ENCODE results near the gene UBE2M.

DNA sequence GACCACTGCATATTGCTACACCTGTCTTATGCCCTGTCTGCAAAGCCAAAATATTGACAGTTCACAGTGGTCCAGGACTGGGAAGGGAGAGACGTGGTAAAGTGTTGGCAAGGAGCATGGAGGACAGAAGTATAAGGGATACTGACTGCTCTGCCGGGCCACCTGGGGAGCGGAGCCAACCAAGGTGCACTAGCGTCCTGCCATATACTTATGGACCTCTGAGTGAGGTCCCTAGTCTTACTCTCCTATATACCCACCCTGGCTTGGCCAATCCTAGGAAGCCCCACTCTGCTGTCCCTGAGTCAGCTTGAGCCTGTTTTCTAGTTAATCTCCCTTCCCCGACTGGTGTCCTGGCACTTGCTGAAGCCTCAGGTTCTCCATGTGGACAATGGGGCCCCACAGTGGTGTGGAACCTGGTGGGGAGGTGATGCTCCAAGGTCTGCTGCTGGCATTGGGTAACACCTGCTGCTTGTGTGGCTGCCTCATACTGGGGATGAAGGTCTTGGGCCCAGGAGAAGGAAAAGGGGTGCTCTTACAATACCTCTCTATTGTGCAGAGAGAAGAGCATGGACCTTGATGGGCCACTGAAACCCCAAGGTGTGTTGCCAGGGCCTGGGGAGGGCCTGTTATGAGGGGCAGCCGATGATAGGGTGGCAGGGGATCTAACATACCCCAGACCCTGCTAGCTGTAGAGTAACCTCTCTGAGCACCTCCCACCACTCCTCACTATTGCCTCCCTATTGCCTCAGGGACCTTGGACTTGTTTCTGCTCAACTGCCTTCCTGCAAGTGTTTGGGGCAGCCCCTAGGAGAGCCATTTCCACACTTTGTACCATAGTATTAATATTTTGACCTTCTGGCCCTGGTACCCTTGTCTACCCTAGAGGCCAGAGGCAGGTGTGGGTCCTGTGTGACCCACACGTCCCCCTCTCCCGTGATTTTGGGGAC, 21.3 kb downstream of the UBE2M start:
- TF ChIP-seq, protein P1, sequence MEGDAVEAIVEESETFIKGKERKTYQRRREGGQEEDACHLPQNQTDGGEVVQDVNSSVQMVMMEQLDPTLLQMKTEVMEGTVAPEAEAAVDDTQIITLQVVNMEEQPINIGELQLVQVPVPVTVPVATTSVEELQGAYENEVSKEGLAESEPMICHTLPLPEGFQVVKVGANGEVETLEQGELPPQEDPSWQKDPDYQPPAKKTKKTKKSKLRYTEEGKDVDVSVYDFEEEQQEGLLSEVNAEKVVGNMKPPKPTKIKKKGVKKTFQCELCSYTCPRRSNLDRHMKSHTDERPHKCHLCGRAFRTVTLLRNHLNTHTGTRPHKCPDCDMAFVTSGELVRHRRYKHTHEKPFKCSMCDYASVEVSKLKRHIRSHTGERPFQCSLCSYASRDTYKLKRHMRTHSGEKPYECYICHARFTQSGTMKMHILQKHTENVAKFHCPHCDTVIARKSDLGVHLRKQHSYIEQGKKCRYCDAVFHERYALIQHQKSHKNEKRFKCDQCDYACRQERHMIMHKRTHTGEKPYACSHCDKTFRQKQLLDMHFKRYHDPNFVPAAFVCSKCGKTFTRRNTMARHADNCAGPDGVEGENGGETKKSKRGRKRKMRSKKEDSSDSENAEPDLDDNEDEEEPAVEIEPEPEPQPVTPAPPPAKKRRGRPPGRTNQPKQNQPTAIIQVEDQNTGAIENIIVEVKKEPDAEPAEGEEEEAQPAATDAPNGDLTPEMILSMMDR (IDR thresholded peaks at IDR 0.05; ENCODE audit: low read depth, low read length) = no peak
- no peak for TF ChIP-seq EZH2phosphoT487 (IDR thresholded peaks at IDR 0.05; ENCODE audit: low read depth)
